Esophagus squamous epithelium (tissue), 5 donors: ENCODE results near the gene ACP5. TPM values are rescaled to one million over a fixed set of nuclear protein-coding genes. Genes with fewer than 3 reads are reported as not detected.
"Not testable (repeated sequence)": the region's sequence is repeated elsewhere in the genome, so short reads cannot be mapped to it uniquely, and the experiment has no call there.

Source experiments
- DNase-seq: peaks from one replicate; lab custom pipeline; 2025; lab: John Stamatoyannopoulos, UW
- H3K27ac ChIP-seq, 4 donors: fragments of 200-600 bp; sonication (generic); one replicate each; pipeline ENCODE4 v1.5.1; 2016 to 2019; ENCODE audit warnings: mild to moderate bottlenecking in 1 of 4
- H3K27me3 ChIP-seq, 4 donors: fragments of 200-600 bp; sonication (generic); 1 replicate in 3 of 4; 2 replicates in 1 of 4; pipeline versions ENCODE4 v1.5.1 to v1.6.0; 2017 to 2021; ENCODE audit warnings: antibody characterized with exemption in 1 of 4
- H3K36me3 ChIP-seq, 3 donors: fragments of 200-600 bp; sonication (generic); one replicate each; pipeline ENCODE4 v1.5.1; 2016 to 2019
- H3K4me1 ChIP-seq, 3 donors: fragments of 200-600 bp; sonication (generic); one replicate each; pipeline ENCODE4 v1.5.1; 2017 to 2019
- H3K4me3 ChIP-seq, 4 donors: fragments of 200-600 bp; sonication (generic); 1 replicate in 3 of 4; 2 replicates in 1 of 4; pipeline ENCODE4 v1.5.1; 2016 to 2019; ENCODE audit warnings: mild to moderate bottlenecking in 2 of 4, moderate library complexity in 1 of 4
- H3K9me3 ChIP-seq, 3 donors: fragments of 200-600 bp; sonication (generic); one replicate each; pipeline ENCODE4 v1.5.1; 2016 to 2019
- POLR2A ChIP-seq, 4 donors: fragments of 450-650 bp; IDR thresholded peaks; one replicate each; pipeline ENCODE4 v1.6.1; 2017; ENCODE audit warnings: antibody characterized with exemption in 4 of 4, mild to moderate bottlenecking in 4 of 4, moderate library complexity in 3 of 4
- WGBS, 2 donors: methylation state at CpG; one replicate each; pipeline ENCODE4 v1.1.5; 2018; 5-methylcytosine and 5-hydroxymethylcytosine counted together
- intact Hi-C: fragments of 100-400 bp; cut with DNase I; formaldehyde crosslinking; loops from one replicate; pipeline ENCODE4 v1.15.0; 2022
- total RNA-seq, 4 donors: library from RNA; depleted of rRNA; stranded (reverse); fragments of >200 nt; gene quantifications; one replicate each; pipeline ENCODE4 v1.1.0, GENCODE V29; 2016
- TF ChIP-seq, protein P1 (sequence below), 6 experiments: fragments of 450-650 bp in 4 of 6; fragments of 200-600 bp in 2 of 6; sonication (generic) in 2 of 6; IDR thresholded peaks; one replicate each; pipeline ENCODE4 v1.5.1; 2016 to 2019; ENCODE audit warnings: antibody characterized with exemption in 6 of 6, mild to moderate bottlenecking in 4 of 6, moderate library complexity in 4 of 6
- donor health status: DM: yes; HTN: yes; CAD: no.

Gene ACP5
- total RNA-seq, 4 donors from 2014 or later: 12.2 to 61.9 (median 33.0) TPM

DNA sequence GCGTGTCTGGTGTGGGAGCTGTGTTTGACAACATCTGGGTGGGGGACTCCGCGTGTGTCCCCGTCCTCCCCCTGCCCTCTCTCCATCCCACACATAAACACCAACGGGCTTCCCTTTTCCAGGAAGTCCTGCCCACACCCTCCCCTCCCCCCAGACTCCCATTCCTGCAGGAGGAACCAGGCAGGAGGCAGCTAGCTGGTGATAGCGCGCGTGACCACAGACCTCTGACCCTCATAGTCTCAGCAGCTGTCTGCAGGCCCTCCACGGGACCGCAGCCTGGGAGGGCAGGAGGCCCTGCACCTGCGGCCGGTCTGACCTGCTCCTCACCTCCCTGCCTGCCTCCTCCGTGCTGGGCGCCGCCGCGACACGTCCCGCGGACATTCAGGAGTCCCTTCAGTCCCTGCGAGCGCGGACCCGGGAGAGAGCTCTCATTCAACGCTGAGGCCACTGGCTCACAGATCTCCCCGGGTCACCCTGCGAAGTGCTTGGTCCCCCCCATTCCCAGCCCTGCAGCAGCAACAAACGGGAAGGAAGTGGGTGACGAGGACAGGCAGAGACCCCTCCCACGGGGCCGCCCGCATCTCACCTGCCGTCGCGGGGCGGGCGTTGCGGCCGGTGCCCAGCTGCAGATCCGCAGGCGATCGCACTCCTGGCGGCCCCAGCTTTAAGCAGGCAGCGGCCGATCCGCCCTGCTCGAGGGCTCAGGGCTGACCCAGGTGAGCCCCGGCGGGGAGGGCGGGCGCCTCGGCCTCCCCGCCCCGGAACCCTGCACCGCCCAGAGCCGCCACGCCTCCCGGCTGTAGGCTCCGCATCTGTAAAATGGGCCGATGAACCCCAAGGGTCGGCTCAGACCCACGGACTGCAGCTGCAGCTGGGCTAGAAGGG, 1.1 kb upstream of the ACP5 start:
- WGBS, 2 donors: 0% methylated on average over 1 of the region's 62 CpGs; no CpG with 5 or more reads in 1 of the 2 donors
- Histone ChIP-seq H3K9me3 (no peaks in the 10 kb centered on the region), H3K36me3 (peaks cover 0 to 16% (median 7%) of the 10 kb centered on the region in 3 donors), H3K4me3 (peak overlapping the region; percentile 38 to 63 (median 53)), H3K4me1 (peaks cover 12 to 50% (median 27%) of the 10 kb centered on the region in 3 donors), H3K27me3 (no peaks in the 10 kb centered on the region), H3K27ac (peak overlapping the region; percentile 22 to 72 (median 54))
- TF ChIP-seq POLR2A (IDR thresholded peaks at IDR 0.05): peak in 1 of 4 donors; percentile 24
- TF ChIP-seq, protein P1, sequence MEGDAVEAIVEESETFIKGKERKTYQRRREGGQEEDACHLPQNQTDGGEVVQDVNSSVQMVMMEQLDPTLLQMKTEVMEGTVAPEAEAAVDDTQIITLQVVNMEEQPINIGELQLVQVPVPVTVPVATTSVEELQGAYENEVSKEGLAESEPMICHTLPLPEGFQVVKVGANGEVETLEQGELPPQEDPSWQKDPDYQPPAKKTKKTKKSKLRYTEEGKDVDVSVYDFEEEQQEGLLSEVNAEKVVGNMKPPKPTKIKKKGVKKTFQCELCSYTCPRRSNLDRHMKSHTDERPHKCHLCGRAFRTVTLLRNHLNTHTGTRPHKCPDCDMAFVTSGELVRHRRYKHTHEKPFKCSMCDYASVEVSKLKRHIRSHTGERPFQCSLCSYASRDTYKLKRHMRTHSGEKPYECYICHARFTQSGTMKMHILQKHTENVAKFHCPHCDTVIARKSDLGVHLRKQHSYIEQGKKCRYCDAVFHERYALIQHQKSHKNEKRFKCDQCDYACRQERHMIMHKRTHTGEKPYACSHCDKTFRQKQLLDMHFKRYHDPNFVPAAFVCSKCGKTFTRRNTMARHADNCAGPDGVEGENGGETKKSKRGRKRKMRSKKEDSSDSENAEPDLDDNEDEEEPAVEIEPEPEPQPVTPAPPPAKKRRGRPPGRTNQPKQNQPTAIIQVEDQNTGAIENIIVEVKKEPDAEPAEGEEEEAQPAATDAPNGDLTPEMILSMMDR (IDR thresholded peaks at IDR 0.05): no peak
- no peak for DNase-seq
- intact Hi-C loops: no loop called here

DNA sequence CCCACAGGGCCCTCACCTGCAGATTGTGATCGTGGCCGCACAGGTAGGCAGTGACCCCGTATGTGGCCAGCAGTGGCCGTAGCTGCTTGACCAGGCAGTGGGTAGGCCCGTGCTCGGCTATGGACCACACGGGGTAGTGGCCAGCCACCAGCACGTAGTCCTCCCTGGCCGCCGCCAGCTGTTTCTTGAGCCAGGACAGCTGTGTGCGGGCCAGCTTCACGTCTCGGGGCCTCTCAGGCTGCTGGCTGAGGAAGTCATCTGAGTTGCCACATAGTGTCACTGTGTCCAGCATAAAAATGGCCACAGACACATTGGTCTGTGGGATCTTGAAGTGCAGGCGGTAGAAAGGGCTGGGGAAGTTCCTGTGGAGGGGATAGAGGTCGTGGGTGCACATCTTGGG, 1.2 kb downstream of the ACP5 start:
- Histone ChIP-seq H3K27ac (no peak overlapping the region), H3K4me1 (peaks cover 12 to 40% (median 21%) of the 10 kb centered on the region in 3 donors), H3K27me3 (no peaks in the 10 kb centered on the region), H3K36me3 (peaks cover 0 to 16% (median 7%) of the 10 kb centered on the region in 3 donors), H3K9me3 (no peaks in the 10 kb centered on the region), H3K4me3 (no peak overlapping the region)
- DNase-seq: no peak
- intact Hi-C loops: no loop called here
- 89 to 93% methylated on average over 5 to 9 of the region's 15 CpGs for WGBS, 2 donors
- TF ChIP-seq, protein P1 (IDR thresholded peaks at IDR 0.05): no peak
- TF ChIP-seq POLR2A (IDR thresholded peaks at IDR 0.05): no peak

DNA sequence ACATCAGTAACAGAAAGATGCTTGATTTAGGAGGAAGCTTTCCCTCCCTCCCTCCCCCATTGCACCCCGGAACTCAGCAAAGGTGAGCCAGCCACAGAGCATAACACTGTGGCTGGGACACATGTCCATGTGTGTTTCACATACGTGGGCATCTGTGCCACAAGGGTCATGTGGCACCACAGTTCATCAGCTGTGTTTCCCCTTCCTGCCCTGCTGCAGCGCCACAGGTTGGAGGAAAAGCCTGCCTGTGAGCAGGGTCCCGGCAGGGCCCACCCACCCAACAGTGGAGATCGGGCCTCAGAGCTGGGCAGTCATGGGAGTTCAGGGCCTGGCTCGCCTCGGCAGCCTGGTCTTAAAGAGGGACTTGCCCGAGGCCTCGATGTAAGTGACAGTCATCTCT, 2.8 kb downstream of the ACP5 start:
- TF ChIP-seq, protein P1 (IDR thresholded peaks at IDR 0.05): no peak
- TF ChIP-seq POLR2A (IDR thresholded peaks at IDR 0.05): no peak
- no peaks in the 10 kb centered on the region for H3K27me3 ChIP-seq
- no peak overlapping the region for H3K4me3 ChIP-seq
- no peaks in the 10 kb centered on the region for H3K9me3 ChIP-seq
- peaks cover 12 to 29% (median 12%) of the 10 kb centered on the region in 3 donors for H3K4me1 ChIP-seq
- peaks cover 0 to 16% (median 7%) of the 10 kb centered on the region in 3 donors for H3K36me3 ChIP-seq
- no peak overlapping the region for H3K27ac ChIP-seq
- intact Hi-C loops: no loop called here
- 80% methylated on average over 1 of the region's 9 CpGs; no CpG with 5 or more reads in 1 of the 2 donors for WGBS, 2 donors
- no peak for DNase-seq

DNA sequence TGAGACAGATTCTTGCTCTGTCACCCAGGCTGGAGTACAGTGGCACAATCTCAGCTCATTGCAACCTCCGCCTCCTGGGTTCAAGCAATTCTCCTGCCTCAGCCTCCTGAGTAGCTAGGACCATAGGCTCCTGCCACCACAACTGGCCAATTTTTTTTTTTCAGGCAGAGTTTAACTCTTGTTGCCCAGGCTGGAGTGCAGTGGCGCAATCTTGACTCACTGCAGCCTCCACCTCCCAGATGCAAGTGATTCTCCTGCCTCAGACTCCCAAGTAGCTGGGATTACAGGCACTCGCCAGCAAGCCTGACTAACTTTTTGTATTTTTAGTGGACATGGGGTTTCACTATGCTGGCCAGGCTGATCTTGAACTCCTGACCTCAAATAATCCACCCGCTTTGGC, 3.7 kb downstream of the ACP5 start:
- peaks cover 0 to 16% (median 7%) of the 10 kb centered on the region in 3 donors for H3K36me3 ChIP-seq
- WGBS, 2 donors: 67 to 80% methylated on average over 4 of the region's 4 CpGs
- not testable (repeated sequence) for DNase-seq

DNA sequence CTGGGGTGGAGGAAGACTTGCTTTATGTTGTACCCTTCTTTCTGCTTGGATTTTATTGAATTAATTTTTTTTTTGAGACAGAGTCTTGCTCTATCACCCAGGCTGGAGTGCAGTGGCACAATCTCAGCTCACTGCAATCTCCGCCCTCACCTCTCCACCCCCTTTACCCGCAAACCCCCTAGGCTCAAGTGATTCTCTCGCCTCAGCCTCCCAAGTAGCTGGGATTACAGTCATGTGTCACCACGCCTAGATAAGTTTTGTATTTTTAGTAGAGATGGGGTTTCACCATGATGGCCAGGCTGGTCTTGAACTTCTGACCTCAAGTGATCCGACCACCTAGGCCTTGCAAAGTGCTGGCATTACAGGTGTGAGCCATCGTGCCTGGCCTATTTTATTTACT, 4.1 kb downstream of the ACP5 start:
- H3K4me3 ChIP-seq, DNase-seq, H3K27ac ChIP-seq, H3K9me3 ChIP-seq, intact Hi-C loops, H3K27me3 ChIP-seq: not testable (repeated sequence)
- peaks cover 0 to 16% (median 7%) of the 10 kb centered on the region in 3 donors for H3K36me3 ChIP-seq
- peaks cover 8 to 17% (median 10%) of the 10 kb centered on the region in 3 donors for H3K4me1 ChIP-seq
- WGBS, 2 donors: 71 to 83% methylated on average over 6 of the region's 6 CpGs

More for the DNA sequence above, 3.7 kb downstream of the ACP5 start:
- H3K27ac ChIP-seq, H3K27me3 ChIP-seq, intact Hi-C loops, H3K4me3 ChIP-seq, H3K9me3 ChIP-seq: not testable (repeated sequence)
- peaks cover 9 to 21% (median 12%) of the 10 kb centered on the region in 3 donors for H3K4me1 ChIP-seq

DNA sequence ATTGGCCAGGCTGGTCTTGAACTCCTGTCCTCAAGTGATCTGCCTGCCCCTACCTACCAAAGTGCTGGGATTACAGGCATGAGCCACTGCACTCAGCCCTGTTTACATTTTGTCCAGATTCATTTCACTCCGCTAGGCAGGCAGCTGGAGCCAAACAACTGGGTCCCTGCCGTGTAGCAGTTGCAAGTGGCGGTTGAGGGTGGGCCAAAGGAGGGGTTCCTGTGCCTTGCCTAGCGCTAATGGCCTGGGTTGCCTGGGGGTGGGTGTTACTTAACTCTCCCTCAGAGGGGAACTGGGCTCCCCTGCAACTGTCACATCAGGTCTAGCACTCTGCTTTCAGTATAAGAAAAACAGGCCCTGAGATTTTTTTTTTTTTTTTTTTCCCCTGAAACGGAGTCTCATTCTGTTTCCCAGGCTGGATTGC, 7.4 kb downstream of the ACP5 start:
- Histone ChIP-seq H3K4me1 (no peaks in the 10 kb centered on the region), H3K27me3 (no peaks in the 10 kb centered on the region), H3K9me3 (no peaks in the 10 kb centered on the region), H3K4me3 (no peak overlapping the region), H3K36me3 (peaks cover 0 to 5% (median 1%) of the 10 kb centered on the region in 3 donors), H3K27ac (no peak overlapping the region)
- DNase-seq: no peak
- intact Hi-C loops: no loop called here
- TF ChIP-seq, protein P1 (IDR thresholded peaks at IDR 0.05): no peak
- TF ChIP-seq POLR2A (IDR thresholded peaks at IDR 0.05): no peak
- WGBS, 2 donors: 28 to 42% methylated on average over 2 to 4 of the region's 5 CpGs
